HCT116 (cell line): ENCODE data around the gene MOSPD3. TPM values are rescaled to one million over a fixed set of nuclear protein-coding genes. Genes with fewer than 3 reads are reported as not detected.

Experiments used
- ATAC-seq: fragments of 200-7000 bp; cut with Tn5 transposase; 2 replicates; pipeline ENCODE4 v1.9.1; 2020; ENCODE audit warnings: mild to moderate bottlenecking, moderate library complexity
- BruUV-seq: library from RNA; stranded (reverse); fragments of 400-500 nt; replicated peaks from 2 replicates; lab custom pipeline; 2021; lab: Mats Ljungman, UMichigan
- CTCF ChIA-PET: fragments of 300-600 bp; sonication (Branson Sonifier 250); formaldehyde crosslinking; loops from one replicate; lab custom pipeline; 2021; ENCODE audit warnings: antibody characterized with exemption; lab: Charles Lee
- POLR2A ChIA-PET: fragments of 300-600, 350-600 bp; sonication (Branson Sonifier 250); formaldehyde crosslinking; loops from one replicate; lab custom pipeline; 2021; ENCODE audit warnings: antibody characterized with exemption; lab: Charles Lee
- RAD21 ChIA-PET, 2 experiments: fragments of 300-600 bp; sonication (Branson Sonifier 250); formaldehyde crosslinking; loops; one replicate each; lab custom pipeline; 2023; ENCODE audit warnings: low total read pairs in 2 of 2; ENCODE audit not compliant: uncharacterized antibody in 2 of 2, unreplicated experiment in 2 of 2, low non-redundant PET in 1 of 2; lab: Charles Lee
- DNase-seq: peaks from one replicate; pipeline ENCODE4 v3.0.0-alpha.2; 2010; ENCODE audit warnings: low read depth, low spot score
- H2AFZ ChIP-seq: fragments of 200-600 bp; shearing (Covaris generic), sonication (generic); 2 replicates; pipeline ENCODE4 v1.6.1; 2017; ENCODE audit warnings: low read depth, mixed run types, mixed read lengths, antibody characterized with exemption, low read length; ENCODE audit not compliant: poor library complexity, severe bottlenecking
- H3K27ac ChIP-seq: 2 replicates; pipeline ENCODE4 v1.5.1; 2012; ENCODE audit warnings: low read depth, low read length
- H3K27me3 ChIP-seq: fragments of 200-600 bp; sonication (generic); 2 replicates; pipeline ENCODE4 v1.6.1; 2016; ENCODE audit warnings: mixed run types, low read length, mixed read lengths; ENCODE audit not compliant: insufficient read depth
- H3K36me3 ChIP-seq, 2 experiments: fragments of 200-500 bp in 1 of 2; fragments of 200-600 bp in 1 of 2; sonication (Bioruptor generic) in 1 of 2; sonication (generic) in 1 of 2; 2 replicates each; pipeline versions ENCODE4 v1.5.1 to v1.6.1; 2014 to 2016; ENCODE audit warnings: low read length in 2 of 2, inconsistent platforms in 1 of 2, mixed read lengths in 1 of 2, mixed run types in 1 of 2; ENCODE audit not compliant: insufficient read depth in 2 of 2, control insufficient read depth in 1 of 2
- H3K4me1 ChIP-seq, 2 experiments: fragments of 200-600 bp in 1 of 2; sonication (generic) in 1 of 2; 2 replicates each; pipeline versions ENCODE4 v1.5.1 to v1.6.1; 2012 to 2017; ENCODE audit warnings: low read length in 2 of 2, inconsistent platforms in 1 of 2, mild to moderate bottlenecking in 1 of 2, mixed read lengths in 1 of 2, mixed run types in 1 of 2, moderate library complexity in 1 of 2; ENCODE audit not compliant: insufficient read depth in 2 of 2, control insufficient read depth in 1 of 2
- H3K4me2 ChIP-seq: fragments of 200-600 bp; sonication (generic); 2 replicates; pipeline ENCODE4 v1.6.1; 2017; ENCODE audit warnings: mixed run types, low read length, mixed read lengths
- H3K4me3 ChIP-seq, 2 experiments: fragments of 200-600 bp in 1 of 2; sonication (generic) in 1 of 2; replicated peaks in 1 of 2; 2 replicates each; pipeline ENCODE4 v1.5.1; 2011 to 2016; ENCODE audit warnings: low read length in 2 of 2, control low read depth in 1 of 2, low read depth in 1 of 2, mild to moderate bottlenecking in 1 of 2, mixed read lengths in 1 of 2, mixed run types in 1 of 2
- H3K79me2 ChIP-seq: fragments of 200-600 bp; sonication (generic); 2 replicates; pipeline ENCODE4 v1.6.1; 2017; ENCODE audit warnings: mild to moderate bottlenecking, mixed run types, low read length, moderate library complexity, mixed read lengths; ENCODE audit not compliant: insufficient read depth
- H3K9ac ChIP-seq: fragments of 200-600 bp; sonication (generic); 2 replicates; pipeline ENCODE4 v1.6.1; 2016; ENCODE audit warnings: low read length, mixed read lengths
- H3K9me2 ChIP-seq: fragments of 200-600 bp; sonication (generic), shearing (Covaris generic); 2 replicates; pipeline ENCODE4 v1.6.1; 2017; ENCODE audit warnings: mixed run types, mild to moderate bottlenecking, moderate library complexity; ENCODE audit not compliant: insufficient read depth
- H3K9me3 ChIP-seq, 2 experiments: fragments of 200-500 bp in 1 of 2; fragments of 200-600 bp in 1 of 2; sonication (Bioruptor generic) in 1 of 2; sonication (generic) in 1 of 2; 2 replicates each; pipeline ENCODE4 v1.6.1; 2014 to 2017; ENCODE audit warnings: low read length in 2 of 2, mixed read lengths in 2 of 2, inconsistent platforms in 1 of 2, low read depth in 1 of 2, mild to moderate bottlenecking in 1 of 2, mixed run types in 1 of 2, moderate library complexity in 1 of 2; ENCODE audit not compliant: control insufficient read depth in 1 of 2, insufficient read depth in 1 of 2
- H4K20me1 ChIP-seq: fragments of 200-600 bp; sonication (generic), shearing (Covaris generic); 2 replicates; pipeline ENCODE4 v1.6.1; 2017; ENCODE audit warnings: mixed run types, mild to moderate bottlenecking, moderate library complexity; ENCODE audit not compliant: insufficient read depth
- ATF3 ChIP-seq: IDR thresholded peaks from 2 replicates; pipeline ENCODE4 v1.6.1; 2012
- CBX3 ChIP-seq: IDR thresholded peaks from 2 replicates; pipeline ENCODE4 v1.6.1; 2012; ENCODE audit warnings: low read depth
- CEBPB ChIP-seq: IDR thresholded peaks from 2 replicates; pipeline ENCODE4 v1.6.1; 2012; ENCODE audit warnings: low read depth
- CTCF ChIP-seq, 3 experiments: fragments of 200-600 bp in 1 of 3; sonication (generic) in 1 of 3; IDR thresholded peaks in 2 of 3; conservative IDR thresholded peaks in 1 of 3; 2 replicates each; pipeline ENCODE4 v1.5.1; 2012 to 2017; ENCODE audit warnings: low read depth in 2 of 3, low read length in 2 of 3, antibody characterized with exemption in 1 of 3, borderline replicate concordance in 1 of 3, control low read depth in 1 of 3, mild to moderate bottlenecking in 1 of 3, mixed read lengths in 1 of 3, mixed run types in 1 of 3, moderate library complexity in 1 of 3; ENCODE audit not compliant: insufficient read depth in 1 of 3
- EZH2 ChIP-seq: fragments of 200-600 bp; sonication (generic); IDR thresholded peaks from 2 replicates; pipeline ENCODE4 v1.6.1; 2017; ENCODE audit warnings: antibody characterized with exemption, mixed run types
- EZH2phosphoT487 ChIP-seq: fragments of 200-600 bp; IDR thresholded peaks from 2 replicates; pipeline ENCODE4 v1.6.1; 2018; ENCODE audit warnings: antibody characterized with exemption, borderline replicate concordance
- FOSL1 ChIP-seq: IDR thresholded peaks from 2 replicates; pipeline ENCODE4 v1.6.1; 2012; ENCODE audit warnings: low read depth
- MAX ChIP-seq: IDR thresholded peaks from 2 replicates; pipeline ENCODE4 v1.6.1; 2012
- POLR2A ChIP-seq: IDR thresholded peaks from 2 replicates; pipeline ENCODE4 v1.7.0; 2011; ENCODE audit warnings: borderline replicate concordance; ENCODE audit not compliant: insufficient read depth, insufficient read length; ENCODE audit errors: extremely low read depth
- POLR2AphosphoS5 ChIP-seq: IDR thresholded peaks from 2 replicates; pipeline ENCODE4 v1.6.1; 2011; ENCODE audit warnings: mild to moderate bottlenecking, low read depth, low read length, moderate library complexity
- TCF7L2 ChIP-seq: IDR thresholded peaks from 2 replicates; pipeline ENCODE4 v1.7.0; 2011; ENCODE audit warnings: borderline replicate concordance, inconsistent platforms; ENCODE audit not compliant: insufficient read depth, insufficient read length; ENCODE audit errors: extremely low read depth
- YY1 ChIP-seq: IDR thresholded peaks from 2 replicates; pipeline ENCODE4 v1.6.1; 2011; ENCODE audit warnings: low read length, low read depth, moderate library complexity, mild to moderate bottlenecking; ENCODE audit not compliant: insufficient replicate concordance; ENCODE audit errors: extremely low read depth
- ZBTB33 ChIP-seq: IDR thresholded peaks from 2 replicates; pipeline ENCODE4 v1.6.1; 2011; ENCODE audit warnings: mild to moderate bottlenecking, low read length, moderate library complexity; ENCODE audit not compliant: insufficient replicate concordance; ENCODE audit errors: extremely low read depth
- ZFX ChIP-seq: fragments of 450-650 bp; IDR thresholded peaks from 2 replicates; pipeline ENCODE4 v1.6.1; 2017
- intact Hi-C: fragments of 100-400 bp; cut with micrococcal nuclease; formaldehyde crosslinking; loops from 2 replicates; pipeline ENCODE4 v1.10.0; 2022
- total RNA-seq: library from RNA; stranded (reverse); gene quantifications from one replicate; pipeline ENCODE4 v1.2.1, GENCODE V29; 2021; ENCODE audit not compliant: unreplicated experiment

Gene MOSPD3
- total RNA-seq, 1 experiment from 2014 or later: 32.8 TPM

DNA sequence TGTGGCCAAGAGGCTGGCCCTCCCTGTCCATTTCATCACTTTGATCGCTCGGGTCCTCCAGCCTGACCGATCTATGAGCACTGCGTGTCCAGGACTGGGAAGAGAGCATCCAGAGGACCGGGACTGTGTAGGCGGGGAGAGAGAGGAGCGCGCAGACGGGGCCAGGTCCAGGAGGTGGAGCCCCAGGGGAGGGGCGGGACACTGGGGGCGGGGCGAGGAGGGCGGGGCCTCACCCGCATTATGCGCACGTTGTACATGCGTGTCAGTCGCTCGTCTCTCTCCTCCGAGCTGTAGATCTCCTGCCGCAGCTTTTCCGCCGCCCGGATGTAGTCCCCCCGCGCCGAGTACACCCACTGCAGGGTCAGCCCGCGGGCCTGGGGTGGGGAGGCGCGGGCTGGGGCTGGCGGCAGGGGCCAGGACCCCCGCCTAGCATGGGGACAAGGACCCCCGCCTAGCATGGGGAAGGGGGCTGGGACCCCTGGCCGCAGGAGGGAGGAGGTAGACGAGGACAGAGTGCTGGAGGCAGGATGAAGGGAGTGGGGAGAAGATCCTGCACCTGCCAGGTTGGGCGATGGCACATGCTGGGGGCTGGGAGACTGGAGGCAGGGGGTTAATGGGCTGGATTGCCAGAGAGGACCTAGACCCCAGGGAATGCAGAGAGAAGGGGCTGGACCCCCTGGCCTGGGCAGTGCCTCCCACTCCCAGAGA, 14.3 kb downstream of the MOSPD3 start:
- TF ChIP-seq POLR2A (no peak), POLR2AphosphoS5 (peak; percentile 94)
- TF ChIP-seq, all 23 proteins: peak for 1
- DNase-seq (peak; percentile 63), ATAC-seq (peak; percentile 95)
- ChIA-PET RAD21 (interaction anchor here in 1 of 2 experiments (1.3 kb wide), 1 partner anchor 14 kb away, joined by 3 read pairs; the partner anchor contains the start of gene MOSPD3), CTCF (interaction anchor here (1.2 kb wide), 1 partner anchor 9 kb away, joined by 3 read pairs; no protein-coding TSS in a partner anchor), POLR2A (interaction anchor here (0.8 to 1.2 kb wide), 3 partner anchors 14 to 20 kb away, joined by 3 read pairs; partner anchors contain the start of gene MOSPD3)
- H3K79me2 ChIP-seq: peaks cover 5% of the 10 kb centered on the region; the same call in 1 of the 2 replicates
- H3K9me3 ChIP-seq: no peaks in the 10 kb centered on the region
- peak overlapping the region; percentile 69 to 89 for H3K4me3 ChIP-seq
- H4K20me1 ChIP-seq: no peaks in the 10 kb centered on the region
- intact Hi-C loops: no loop called here
- H3K9ac ChIP-seq: peak overlapping the region; percentile 96
- H3K27ac ChIP-seq: peak overlapping the region; percentile 70
- H2AFZ ChIP-seq: no peak overlapping the region
- no peaks in the 10 kb centered on the region for H3K36me3 ChIP-seq
- H3K4me1 ChIP-seq: peaks cover 0 to 18% of the 10 kb centered on the region in 2 experiments; a peak in 3 of 4 replicates
- H3K4me2 ChIP-seq: peak overlapping the region; percentile 100
- no peaks in the 10 kb centered on the region for H3K9me2 ChIP-seq
- no peaks in the 10 kb centered on the region for H3K27me3 ChIP-seq
- BruUV-seq: TSS peak; percentile 75

DNA sequence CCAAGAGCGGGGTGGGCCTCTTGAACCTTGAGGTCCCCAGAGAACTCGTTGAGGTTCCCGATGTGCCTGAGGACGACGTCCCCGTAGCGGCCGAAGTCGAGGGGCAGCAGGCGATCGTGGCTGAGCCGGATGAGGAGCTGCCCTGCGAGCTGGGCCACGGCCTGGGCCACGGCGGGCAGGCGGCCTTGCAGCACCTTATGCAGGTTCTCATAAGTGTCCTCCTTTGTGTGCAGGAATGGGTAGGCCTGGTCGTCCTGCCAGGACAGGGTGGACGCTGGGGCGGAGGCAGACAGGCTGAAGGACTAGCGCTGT, 14.9 kb downstream of the MOSPD3 start:
- RAD21 ChIA-PET: no interaction called here
- ATAC-seq (no peak), DNase-seq (no peak)
- Histone ChIP-seq H3K9me3 (no peaks in the 10 kb centered on the region), H3K9me2 (no peaks in the 10 kb centered on the region), H3K9ac (peak overlapping the region; percentile 96), H3K27me3 (no peaks in the 10 kb centered on the region), H3K27ac (peak overlapping the region; percentile 70; the same call in 1 of the 2 replicates), H3K36me3 (no peaks in the 10 kb centered on the region), H3K79me2 (peaks cover 5% of the 10 kb centered on the region; the same call in 1 of the 2 replicates), H4K20me1 (no peaks in the 10 kb centered on the region), H2AFZ (no peak overlapping the region), H3K4me3 (peak overlapping the region; percentile 69 to 89), H3K4me1 (peaks cover 0 to 23% of the 10 kb centered on the region in 2 experiments; a peak in 3 of 4 replicates), H3K4me2 (peak overlapping the region; percentile 100)
- POLR2A ChIA-PET: interaction anchor here (0.8 to 1.0 kb wide), 2 partner anchors 15 to 21 kb away, joined by 3 read pairs; partner anchors contain the start of gene MOSPD3
- CTCF ChIA-PET: no interaction called here
- intact Hi-C loops: no loop called here
- BruUV-seq: no TSS peak
- TF ChIP-seq MAX (no peak), ATF3 (no peak), EZH2 (no peak), YY1 (no peak), CTCF (IDR thresholded peaks at IDR 0.05 in 2 of 3, conservative IDR thresholded peaks at IDR 0.05 in 1 of 3; ENCODE audit: borderline replicate concordance in 1 of 3, insufficient read depth in 1 of 3, low read depth in 2 of 3, low read length in 2 of 3) (no peak), CBX3 (no peak), ZBTB33 (no peak), TCF7L2 (no peak), ZFX (no peak), CEBPB (no peak), POLR2AphosphoS5 (no peak), FOSL1 (no peak), EZH2phosphoT487 (no peak), POLR2A (no peak)
